Fibroblast of upper back skin (primary cell): ENCODE measurements around the gene MIPOL1.
A peak's percentile ranks its signal among the peaks of the same experiment; 100 is the strongest.
"Not testable (repeated sequence)": the region's sequence is repeated elsewhere in the genome, so short reads cannot be mapped to it uniquely, and the experiment has no call there.

Source experiments
- DNase-seq: peaks from one replicate; pipeline ENCODE4 v3.0.0-alpha.2; 2013

Gene MIPOL1

GRCh38 chr14:37295262-37295661 is 97.5 kb downstream of the MIPOL1 start:
- not testable (repeated sequence) for DNase-seq

DNA sequence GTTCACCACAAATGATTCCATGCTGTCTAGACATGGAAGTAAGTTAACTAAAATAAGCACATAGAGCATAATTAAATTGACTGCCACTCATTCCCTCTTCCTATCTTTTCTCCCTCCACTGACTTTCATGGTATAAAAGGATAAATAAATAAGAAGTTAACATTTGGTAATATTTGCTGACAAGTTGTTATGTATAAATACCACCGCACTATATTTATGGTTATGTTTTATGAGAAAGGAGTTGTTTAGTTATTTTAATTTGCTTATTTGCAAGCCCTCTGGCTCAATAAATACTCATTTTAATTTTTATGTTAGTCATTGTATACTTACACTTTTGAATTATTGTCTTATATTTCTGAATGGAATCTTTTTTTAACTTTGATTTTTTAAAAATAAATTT is 113.5 kb downstream of the MIPOL1 start:
- DNase-seq: no peak

- no peak for DNase-seq
Observed at GRCh38 chr14:37318938-37319337, 121.2 kb downstream of the MIPOL1 start.

- no peak for DNase-seq
Observed at GRCh38 chr14:37320106-37320505, 122.4 kb downstream of the MIPOL1 start.

GRCh38 chr14:37325332-37325731 is 127.6 kb downstream of the MIPOL1 start:
- DNase-seq: no peak

GRCh38 chr14:37326434-37326833 is 128.7 kb downstream of the MIPOL1 start:
- no peak for DNase-seq

- not testable (repeated sequence) for DNase-seq
Observed at GRCh38 chr14:37327933-37328332, 130.2 kb downstream of the MIPOL1 start.

DNA sequence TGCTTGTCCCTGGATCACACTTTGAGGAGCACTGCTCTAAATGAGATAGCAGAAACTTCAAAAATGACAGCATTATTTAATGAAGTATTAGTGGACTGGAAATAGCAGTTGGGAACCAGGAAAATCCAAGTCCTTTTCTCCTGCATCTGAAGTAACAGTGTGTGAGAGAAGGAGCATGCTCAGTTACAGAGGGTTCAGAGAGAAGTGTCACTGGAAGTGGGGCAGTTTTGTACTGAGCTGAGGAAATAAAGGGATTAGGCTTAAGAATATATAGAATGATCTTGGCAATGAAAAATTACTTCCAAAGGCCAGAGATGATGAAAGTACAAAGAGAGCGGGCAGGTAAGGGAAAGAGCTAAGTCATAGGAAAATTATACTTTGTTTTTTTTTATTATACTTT is 130.9 kb downstream of the MIPOL1 start:
- DNase-seq: no peak

GRCh38 chr14:37329189-37330001 is 131.7 kb downstream of the MIPOL1 start:
- no peak for DNase-seq

- no peak for DNase-seq
Observed at GRCh38 chr14:37330910-37331309, 133.2 kb downstream of the MIPOL1 start.

DNA sequence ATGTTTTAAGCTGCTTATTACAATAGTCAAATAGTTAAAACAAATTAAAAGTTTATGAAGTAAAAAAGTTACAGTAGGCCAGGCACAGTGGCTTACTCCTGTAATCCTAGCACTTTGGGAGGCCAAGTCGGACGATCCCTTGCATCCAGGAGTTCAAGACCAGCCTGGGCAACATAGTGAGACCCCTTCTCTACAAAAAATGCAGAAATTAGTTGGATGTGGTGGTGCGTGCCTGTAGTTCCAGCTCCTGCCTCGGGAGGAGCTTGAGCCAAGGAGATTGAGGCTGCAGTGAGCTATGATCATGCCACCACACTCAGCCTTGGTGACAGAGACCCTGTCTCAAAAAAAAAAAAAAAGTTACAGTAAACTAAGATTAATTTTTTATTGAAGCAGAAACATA is 142.6 kb downstream of the MIPOL1 start:
- no peak for DNase-seq

DNA sequence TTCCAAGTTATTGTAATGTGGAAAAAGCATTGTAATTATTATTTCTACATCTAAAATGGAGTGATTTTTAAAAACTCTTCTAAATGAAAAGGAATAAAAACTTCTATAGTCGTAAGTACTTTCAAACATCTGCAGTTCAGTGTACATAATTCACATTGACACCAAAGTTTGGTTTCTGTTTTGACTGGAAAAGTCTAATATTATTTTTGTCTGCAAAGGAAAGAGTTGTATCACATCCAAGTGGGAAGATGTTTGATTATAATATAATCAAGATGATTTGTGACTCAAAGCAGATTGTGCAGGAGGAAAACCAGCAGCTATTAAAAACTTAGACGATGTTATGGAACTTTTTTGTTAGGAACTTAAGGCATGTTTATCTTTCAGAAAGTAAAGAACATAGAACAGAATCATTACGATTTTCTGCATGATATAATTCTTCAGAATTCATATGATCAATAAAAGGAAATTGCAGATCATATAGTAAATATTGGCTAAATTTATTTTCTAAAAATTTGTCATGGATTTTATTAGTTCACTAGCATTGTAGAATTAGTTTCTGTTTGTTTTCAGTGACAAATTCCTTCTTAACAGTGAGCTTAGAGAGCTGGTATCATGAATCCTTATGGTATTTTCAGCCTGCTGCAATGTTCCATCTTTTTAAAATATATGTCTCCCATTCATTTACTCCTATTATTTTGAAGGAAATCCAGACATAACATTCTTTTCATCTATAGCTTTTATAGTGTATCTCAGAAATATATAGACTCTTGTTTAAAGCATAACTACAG is 145.8 kb downstream of the MIPOL1 start:
- DNase-seq: peak; percentile 20

DNA sequence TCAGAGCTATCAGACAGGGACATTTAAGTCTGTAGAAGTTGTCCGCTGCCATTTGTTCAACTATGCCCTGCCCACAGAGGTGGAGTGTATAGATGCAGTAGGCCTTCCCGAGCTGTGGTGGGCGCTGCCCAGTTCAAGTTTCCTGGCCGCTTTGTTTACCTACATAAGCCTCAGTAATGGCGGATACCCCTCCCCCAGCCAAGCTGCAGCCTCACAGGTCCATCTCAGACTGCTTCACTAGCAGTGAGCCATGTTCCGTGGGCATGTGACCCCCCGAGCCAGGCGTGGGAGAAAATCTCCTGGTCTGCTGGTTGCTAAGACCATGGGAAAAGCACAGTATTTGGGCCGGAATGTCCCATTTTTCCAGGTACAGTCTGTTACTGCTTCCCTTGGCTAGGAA is 165.9 kb downstream of the MIPOL1 start:
- no peak for DNase-seq

DNA sequence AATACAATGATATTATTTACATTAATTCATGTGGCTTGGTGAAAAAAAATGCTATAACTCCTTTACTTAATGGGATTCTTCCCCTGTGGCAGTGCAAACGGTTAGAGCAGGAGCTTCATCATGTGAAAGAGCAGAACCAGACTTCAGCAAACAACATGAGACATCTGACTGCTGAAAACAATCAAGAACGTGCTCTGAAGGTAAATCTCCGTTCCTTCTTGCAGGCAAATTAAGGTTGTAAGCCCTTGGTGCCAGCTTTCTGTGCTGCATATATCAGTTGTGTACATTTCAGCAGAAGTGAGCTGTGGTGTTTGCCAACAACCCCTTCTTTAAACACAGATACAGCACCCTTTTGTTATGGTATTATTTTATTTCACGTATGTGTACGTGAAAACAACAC is 171.7 kb downstream of the MIPOL1 start:
- no peak for DNase-seq

GRCh38 chr14:37375566-37375965 is 177.8 kb downstream of the MIPOL1 start:
- no peak for DNase-seq

- no peak for DNase-seq
Observed at GRCh38 chr14:37376944-37377609, 179.3 kb downstream of the MIPOL1 start.

DNA sequence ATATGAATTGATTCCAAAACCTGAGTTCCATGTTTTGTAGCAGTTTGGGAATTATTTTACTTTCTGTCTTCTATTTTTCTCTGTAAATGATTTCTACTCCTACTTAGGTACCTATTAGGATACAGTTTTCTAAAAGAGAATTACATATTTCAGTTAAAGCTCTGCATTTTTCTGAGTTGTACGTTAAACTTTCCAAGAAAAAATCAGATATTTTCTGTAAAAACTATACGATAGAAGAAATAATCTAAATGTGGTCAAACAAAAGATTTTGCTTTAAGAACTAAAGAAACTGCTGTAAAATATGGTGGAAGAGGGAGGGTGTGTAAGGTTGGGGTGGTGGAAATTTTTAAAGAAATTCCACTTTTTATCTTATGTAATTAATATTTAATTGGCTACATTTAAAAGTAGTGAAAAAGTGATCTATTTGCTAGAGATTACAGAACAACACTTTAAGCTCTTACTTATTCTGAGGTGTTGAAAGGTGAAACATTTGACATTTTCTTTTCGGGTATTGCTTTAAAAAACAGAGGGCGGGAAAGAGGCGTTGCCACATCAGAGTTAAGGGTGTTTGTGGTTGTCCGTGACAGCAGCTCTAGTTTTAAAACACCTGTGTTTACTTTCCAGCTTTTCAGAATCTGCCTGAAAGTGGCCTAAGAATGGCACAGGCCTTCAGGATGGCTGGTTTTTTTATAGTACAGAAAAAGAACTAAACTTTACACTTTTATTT is 187.3 kb downstream of the MIPOL1 start:
- DNase-seq: no peak

GRCh38 chr14:37397157-37397940 is 199.6 kb downstream of the MIPOL1 start:
- not testable (repeated sequence) for DNase-seq

GRCh38 chr14:37397941-37398215 is 200.1 kb downstream of the MIPOL1 start:
- DNase-seq: no peak

- DNase-seq: no peak
Observed at GRCh38 chr14:37399517-37399916, 201.8 kb downstream of the MIPOL1 start.

DNA sequence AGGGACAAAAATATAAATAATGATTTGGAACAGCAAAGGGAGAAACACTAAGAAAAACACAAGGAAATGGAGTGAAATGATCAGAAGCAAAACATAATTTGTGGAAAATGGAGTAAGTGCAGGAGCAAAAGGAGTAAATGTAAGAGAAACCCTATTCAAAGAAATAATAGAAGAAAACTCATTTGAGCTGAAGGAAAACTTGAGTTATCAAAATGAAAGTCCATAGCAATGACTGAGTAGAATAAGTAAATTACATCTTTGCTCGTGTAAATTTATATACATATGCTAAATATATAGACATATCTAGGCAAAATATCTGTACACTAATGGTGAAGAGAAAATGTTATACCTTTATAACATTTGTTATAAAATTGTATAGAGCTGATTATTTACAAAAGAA is 203.4 kb downstream of the MIPOL1 start:
- DNase-seq: no peak

GRCh38 chr14:37403626-37404025 is 205.9 kb downstream of the MIPOL1 start:
- DNase-seq: no peak
